Measurements from ENCODE around the gene IMMP2L.

- TF ChIP-seq CTCF (IDR thresholded peaks at IDR 0.05) (no peak), EP300 (IDR thresholded peaks at IDR 0.05) (no peak), POLR2A (IDR thresholded peaks at IDR 0.05) (no peak)
These were observed 699.0 kb downstream of the IMMP2L start for GRCh38 chr7:110863258-110863657.
